Gastrocnemius medialis (tissue), 4 donors: ENCODE results near the gene CPHXL. TPM values are rescaled to one million over a fixed set of nuclear protein-coding genes. Genes with fewer than 3 reads are reported as not detected.

ENCODE experiments used
- ATAC-seq, 2 donors: fragments of 150-250 bp; one replicate each; pipeline ENCODE4 v1.9.1; 2016
- DNase-seq, 2 donors: peaks; one replicate each; pipeline ENCODE4 v3.0.0-alpha.2; 2019
- H3K27ac ChIP-seq, 4 donors: fragments of 200-600 bp; sonication (generic); 1 replicate in 1 of 4; 2 replicates in 3 of 4; pipeline ENCODE4 v1.5.1; 2016 to 2018; ENCODE audit warnings: mild to moderate bottlenecking in 2 of 4, moderate library complexity in 1 of 4
- H3K27me3 ChIP-seq, 3 donors: fragments of 200-600 bp; sonication (generic) in 2 of 3; 1 replicate in 1 of 3; 2 replicates in 2 of 3; pipeline versions ENCODE4 v1.5.1 to v1.6.0; 2016 to 2019; ENCODE audit warnings: mild to moderate bottlenecking in 1 of 3, moderate library complexity in 1 of 3
- H3K36me3 ChIP-seq, 2 donors: fragments of 200-600 bp; sonication (generic) in 1 of 2; one replicate each; pipeline ENCODE4 v1.5.1; 2017 to 2018
- H3K4me1 ChIP-seq, 2 donors: fragments of 200-600 bp; sonication (generic) in 1 of 2; one replicate each; pipeline ENCODE4 v1.5.1; 2016 to 2017; ENCODE audit warnings: mild to moderate bottlenecking in 2 of 2
- H3K4me3 ChIP-seq, 4 donors: fragments of 200-600 bp; sonication (generic) in 3 of 4; 1 replicate in 1 of 4; 2 replicates in 3 of 4; pipeline ENCODE4 v1.5.1; 2016 to 2019; ENCODE audit warnings: mild to moderate bottlenecking in 2 of 4
- H3K9me3 ChIP-seq, 3 donors: fragments of 200-600 bp; sonication (generic) in 2 of 3; 1 replicate in 1 of 3; 2 replicates in 2 of 3; pipeline ENCODE4 v1.5.1; 2016 to 2019
- POLR2A ChIP-seq, 2 donors: fragments of 450-650 bp; IDR thresholded peaks; one replicate each; pipeline ENCODE4 v1.6.1; 2017; ENCODE audit warnings: antibody characterized with exemption in 2 of 2, mild to moderate bottlenecking in 2 of 2, moderate library complexity in 2 of 2
- in situ Hi-C, 4 donors: fragments of 200-750 bp; cut with MboI; loops; one replicate each; pipeline versions ENCODE4 v1.15.0 to v1.8.0; 2017; ENCODE audit warnings: low sequenced_read_pairs in 4 of 4
- intact Hi-C: fragments of 100-400 bp; cut with DNase I; formaldehyde crosslinking; loops from one replicate; pipeline ENCODE4 v1.15.1; 2023; ENCODE audit warnings: low total_unique reads
- total RNA-seq, 4 donors: library from RNA; depleted of rRNA; stranded (reverse); fragments of >200 nt; gene quantifications; one replicate each; pipeline versions ENCODE4 v1.1.0 to v1.2.3, GENCODE V29; 2016
- TF ChIP-seq, protein P1 (sequence below), 5 experiments: fragments of 450-650 bp in 3 of 5; fragments of 200-600 bp in 2 of 5; sonication (generic) in 2 of 5; IDR thresholded peaks in 4 of 5; conservative IDR thresholded peaks in 1 of 5; 1 replicate in 4 of 5; 2 replicates in 1 of 5; pipeline ENCODE4 v1.5.1; 2016 to 2019; ENCODE audit warnings: antibody characterized with exemption in 5 of 5, mild to moderate bottlenecking in 3 of 5, moderate library complexity in 3 of 5

Gene CPHXL
- total RNA-seq, 4 donors from 2014 or later = not detected

DNA sequence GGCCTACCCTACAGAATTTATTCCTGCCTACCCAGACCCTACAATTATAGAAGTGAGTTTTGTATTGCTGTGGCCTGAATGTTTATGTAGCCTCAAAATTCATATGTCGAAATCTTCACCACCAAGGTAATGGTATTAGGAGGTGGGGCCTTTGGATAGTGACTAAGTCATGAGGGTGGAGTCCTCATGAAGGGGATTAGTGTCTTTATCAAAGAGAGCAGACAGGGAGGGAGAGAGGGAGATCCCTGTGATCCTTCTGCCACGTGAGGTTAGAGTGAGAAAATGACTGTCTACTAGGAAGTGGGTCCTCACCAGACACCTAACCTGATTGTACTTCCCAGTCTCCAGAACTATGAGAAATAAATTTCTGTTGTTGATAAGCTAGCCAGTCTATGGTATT lies 24.0 kb downstream of the CPHXL start:
- Histone ChIP-seq H3K4me3 (no peak overlapping the region), H3K27me3 (no peaks in the 10 kb centered on the region), H3K27ac (no peak overlapping the region), H3K4me1 (no peaks in the 10 kb centered on the region), H3K9me3 (no peaks in the 10 kb centered on the region), H3K36me3 (no peaks in the 10 kb centered on the region)
- DNase-seq (no peak), ATAC-seq (no peak)
- no peak for TF ChIP-seq POLR2A (IDR thresholded peaks at IDR 0.05)
- TF ChIP-seq, protein P1, sequence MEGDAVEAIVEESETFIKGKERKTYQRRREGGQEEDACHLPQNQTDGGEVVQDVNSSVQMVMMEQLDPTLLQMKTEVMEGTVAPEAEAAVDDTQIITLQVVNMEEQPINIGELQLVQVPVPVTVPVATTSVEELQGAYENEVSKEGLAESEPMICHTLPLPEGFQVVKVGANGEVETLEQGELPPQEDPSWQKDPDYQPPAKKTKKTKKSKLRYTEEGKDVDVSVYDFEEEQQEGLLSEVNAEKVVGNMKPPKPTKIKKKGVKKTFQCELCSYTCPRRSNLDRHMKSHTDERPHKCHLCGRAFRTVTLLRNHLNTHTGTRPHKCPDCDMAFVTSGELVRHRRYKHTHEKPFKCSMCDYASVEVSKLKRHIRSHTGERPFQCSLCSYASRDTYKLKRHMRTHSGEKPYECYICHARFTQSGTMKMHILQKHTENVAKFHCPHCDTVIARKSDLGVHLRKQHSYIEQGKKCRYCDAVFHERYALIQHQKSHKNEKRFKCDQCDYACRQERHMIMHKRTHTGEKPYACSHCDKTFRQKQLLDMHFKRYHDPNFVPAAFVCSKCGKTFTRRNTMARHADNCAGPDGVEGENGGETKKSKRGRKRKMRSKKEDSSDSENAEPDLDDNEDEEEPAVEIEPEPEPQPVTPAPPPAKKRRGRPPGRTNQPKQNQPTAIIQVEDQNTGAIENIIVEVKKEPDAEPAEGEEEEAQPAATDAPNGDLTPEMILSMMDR (IDR thresholded peaks at IDR 0.05 in 4 of 5, conservative IDR thresholded peaks at IDR 0.05 in 1 of 5) = no peak
- in situ Hi-C loops (no loop called here), intact Hi-C loops (no loop called here)

DNA sequence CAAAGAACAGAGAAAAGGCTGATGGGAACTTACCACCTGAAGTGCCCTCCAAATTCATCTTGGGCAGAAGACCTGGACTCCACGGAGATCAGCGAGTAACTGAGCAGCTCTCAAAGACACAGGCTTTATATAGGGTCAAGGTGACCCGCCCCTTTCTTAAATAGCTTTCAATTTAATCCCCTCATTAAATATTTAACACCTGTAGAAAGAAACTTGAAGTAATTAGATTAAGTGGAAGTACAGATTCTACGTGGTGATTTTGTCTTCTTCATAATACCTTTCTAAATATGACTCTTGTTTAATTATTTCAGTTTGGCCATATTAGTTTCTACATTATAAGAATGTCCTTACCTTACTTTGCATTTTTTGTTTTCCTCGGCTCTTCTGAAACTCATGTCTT lies 24.9 kb downstream of the CPHXL start, which contains the start of gene DUXB:
Gene DUXB, minus strand, starts transcription at position 101 of the 400 bp plus-strand sequence. Its CDS starts 43 bp downstream, at position 58.
- no peak within 1 kb of the TSS for H3K27ac ChIP-seq
- H3K4me1 ChIP-seq = no peaks in the 10 kb centered on the region
- no peak for TF ChIP-seq POLR2A (IDR thresholded peaks at IDR 0.05)
- TF ChIP-seq, protein P1 (IDR thresholded peaks at IDR 0.05 in 4 of 5, conservative IDR thresholded peaks at IDR 0.05 in 1 of 5) = no peak
- H3K4me3 ChIP-seq = no peak within 1 kb of the TSS
- no peak for ATAC-seq
- H3K27me3 ChIP-seq = no peaks in the 10 kb centered on the region
- no peak for DNase-seq
- H3K36me3 ChIP-seq = no peaks in the 10 kb centered on the region
- no peaks in the 10 kb centered on the region for H3K9me3 ChIP-seq
- intact Hi-C loops = no loop called here
- in situ Hi-C loops = no loop called here

DNA sequence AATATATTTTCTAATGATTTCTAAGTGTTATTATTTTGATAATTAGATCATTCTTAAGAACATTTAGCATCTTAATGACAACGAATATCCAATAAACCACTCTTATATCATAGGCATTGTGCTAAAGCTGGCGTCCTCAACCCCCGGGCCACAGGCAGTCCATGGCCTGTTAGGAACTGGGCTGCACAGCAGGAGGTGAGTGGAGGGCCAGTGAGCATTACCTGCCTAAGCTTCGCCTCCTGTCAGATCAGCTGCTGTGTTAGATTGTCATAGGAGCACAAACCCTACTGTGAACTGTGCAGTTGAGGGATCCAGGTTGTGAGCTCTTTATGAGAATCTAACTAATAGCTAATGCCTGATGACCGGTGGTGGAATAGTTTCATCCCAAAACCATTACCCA lies 28.7 kb downstream of the CPHXL start:
- DNase-seq = no peak
- no peak for TF ChIP-seq POLR2A (IDR thresholded peaks at IDR 0.05)
- TF ChIP-seq, protein P1 (IDR thresholded peaks at IDR 0.05 in 4 of 5, conservative IDR thresholded peaks at IDR 0.05 in 1 of 5) = no peak
- no peaks in the 10 kb centered on the region for H3K27me3 ChIP-seq
- in situ Hi-C loops (no loop called here), intact Hi-C loops (no loop called here)
- ATAC-seq = no peak
- H3K9me3 ChIP-seq = no peaks in the 10 kb centered on the region
- no peaks in the 10 kb centered on the region for H3K36me3 ChIP-seq
- H3K4me3 ChIP-seq = no peak overlapping the region
- H3K4me1 ChIP-seq = no peaks in the 10 kb centered on the region
- no peak overlapping the region for H3K27ac ChIP-seq

DNA sequence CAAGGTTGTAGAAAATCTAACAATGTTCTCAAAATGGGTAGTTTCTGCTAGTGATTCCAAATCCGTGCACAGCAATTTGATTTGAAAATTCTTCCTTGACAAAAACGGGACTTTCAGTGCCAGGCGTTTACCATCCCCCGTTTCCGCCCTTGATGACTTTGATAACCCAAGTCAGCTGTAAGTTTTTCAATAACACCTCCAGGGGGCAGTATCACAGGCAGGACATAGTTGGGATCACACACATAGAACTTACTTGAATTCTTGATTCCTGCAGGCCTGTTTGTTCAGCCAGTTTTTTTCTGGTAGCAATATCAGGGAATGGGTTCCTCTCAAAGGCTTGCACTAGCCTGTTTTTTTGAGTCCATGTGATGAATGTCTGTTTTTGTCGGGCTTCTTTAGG lies 30.6 kb downstream of the CPHXL start:
- DNase-seq = no peak
- H3K4me3 ChIP-seq = no peak overlapping the region

More for the DNA sequence above, 30.6 kb downstream of the CPHXL start:
- no peak overlapping the region for H3K27ac ChIP-seq
- H3K27me3 ChIP-seq = no peaks in the 10 kb centered on the region
- in situ Hi-C loops (no loop called here), intact Hi-C loops (no loop called here)
- no peaks in the 10 kb centered on the region for H3K9me3 ChIP-seq
- no peak for ATAC-seq
- no peaks in the 10 kb centered on the region for H3K36me3 ChIP-seq
- no peaks in the 10 kb centered on the region for H3K4me1 ChIP-seq
- TF ChIP-seq POLR2A (IDR thresholded peaks at IDR 0.05) = no peak
- TF ChIP-seq, protein P1 (IDR thresholded peaks at IDR 0.05 in 4 of 5, conservative IDR thresholded peaks at IDR 0.05 in 1 of 5) = no peak
